Measurements from ENCODE around the gene TSSK6.

TSSK6 gene

GRCh38 chr19:19530889-19531288, 15.5 kb upstream of the TSSK6 start:
- DNase-seq (ENCODE audit: low read depth in 2 of 2) = no peak

GRCh38 chr19:19530423-19530804, 15.1 kb upstream of the TSSK6 start:
- DNase-seq (ENCODE audit: low read depth in 2 of 2) = no peak

- DNase-seq (ENCODE audit: low read depth in 2 of 2) = no peak
Observed at GRCh38 chr19:19529783-19530422, 14.6 kb upstream of the TSSK6 start.

GRCh38 chr19:19528721-19529490, 13.6 kb upstream of the TSSK6 start, which contains the start of gene YJEFN3:
YJEFN3 (plus strand) TSS chr19:19528911; CDS start chr19:19528933, 22 bp downstream.
- DNase-seq (ENCODE audit: low read depth in 2 of 2) = no peak

- DNase-seq (ENCODE audit: low read depth in 2 of 2) = no peak
Observed at GRCh38 chr19:19527674-19528625, 12.6 kb upstream of the TSSK6 start.

GRCh38 chr19:19527371-19527656, 12.0 kb upstream of the TSSK6 start:
- DNase-seq (ENCODE audit: low read depth in 2 of 2) = no peak

GRCh38 chr19:19526581-19527370, 11.4 kb upstream of the TSSK6 start:
- no peak for DNase-seq (ENCODE audit: low read depth in 2 of 2)

GRCh38 chr19:19525611-19526380, 10.4 kb upstream of the TSSK6 start:
- no peak for DNase-seq (ENCODE audit: low read depth in 2 of 2)

- DNase-seq (ENCODE audit: low read depth in 2 of 2) = no peak
Observed at GRCh38 chr19:19524053-19524452, 8.7 kb upstream of the TSSK6 start.

GRCh38 chr19:19523177-19523576, 7.8 kb upstream of the TSSK6 start:
- DNase-seq (ENCODE audit: low read depth in 2 of 2) = no peak

GRCh38 chr19:19520989-19521388, 5.6 kb upstream of the TSSK6 start:
- DNase-seq (ENCODE audit: low read depth in 2 of 2) = no peak

GRCh38 chr19:19517235-19517619, 1.9 kb upstream of the TSSK6 start:
- no peak for DNase-seq (ENCODE audit: low read depth in 2 of 2)

GRCh38 chr19:19515642-19516519, 533 bp upstream of the TSSK6 start, which contains the start of gene NDUFA13:
NDUFA13 (plus strand) TSS chr19:19516225; CDS start chr19:19516239, 14 bp downstream.
- peak; percentile 83 to 90 for DNase-seq (ENCODE audit: low read depth in 2 of 2)

GRCh38 chr19:19514215-19514657, 1.1 kb downstream of the TSSK6 start:
- DNase-seq (ENCODE audit: low read depth in 2 of 2) = no peak

- DNase-seq (ENCODE audit: low read depth in 2 of 2) = no peak
Observed at GRCh38 chr19:19513682-19514081, 1.7 kb downstream of the TSSK6 start.

GRCh38 chr19:19510432-19510831, 4.9 kb downstream of the TSSK6 start:
- no peak for DNase-seq (ENCODE audit: low read depth in 2 of 2)

- no peak for DNase-seq (ENCODE audit: low read depth in 2 of 2)
Observed at GRCh38 chr19:19508217-19508616, 7.1 kb downstream of the TSSK6 start.

GRCh38 chr19:19507354-19507753, 8.0 kb downstream of the TSSK6 start:
- no peak for DNase-seq (ENCODE audit: low read depth in 2 of 2)

- DNase-seq (ENCODE audit: low read depth in 2 of 2) = no peak
Observed at GRCh38 chr19:19506592-19506991, 8.8 kb downstream of the TSSK6 start.
